Measurements from ENCODE around the gene FAT4.

Gene FAT4

DNA sequence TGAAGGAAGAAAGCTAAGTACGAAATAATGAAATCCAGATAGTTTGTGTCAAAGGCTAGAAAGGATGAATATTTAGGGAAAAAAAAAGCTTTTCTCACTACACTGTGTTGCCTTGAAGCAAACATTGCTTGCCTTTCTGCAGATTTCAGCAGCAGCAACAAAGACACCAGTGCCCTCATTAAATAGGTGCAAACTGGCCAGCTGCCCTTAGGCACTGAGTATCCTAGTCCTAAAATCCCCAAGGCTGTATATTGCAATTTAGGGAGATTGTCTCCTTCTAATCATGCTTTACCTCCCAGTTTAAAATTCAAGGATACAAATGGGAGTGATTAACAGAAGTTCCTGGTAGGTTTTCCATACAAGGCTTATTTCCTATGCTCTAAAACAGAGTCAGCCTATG is 8.6 kb upstream of the FAT4 start:
- peaks cover 2% of the 10 kb centered on the region for H3K27me3 Mint-ChIP-seq
- intact Hi-C loops (cut with micrococcal nuclease), result no loop called here
- no peak overlapping the region for H3K4me3 Mint-ChIP-seq
- no peak overlapping the region for H3K27ac Mint-ChIP-seq
- no peaks in the 10 kb centered on the region for H3K9me3 Mint-ChIP-seq
- H3K36me3 Mint-ChIP-seq (ENCODE audit: low read depth), result no peaks in the 10 kb centered on the region
- no peaks in the 10 kb centered on the region for H3K4me1 Mint-ChIP-seq (ENCODE audit: low read depth)

DNA sequence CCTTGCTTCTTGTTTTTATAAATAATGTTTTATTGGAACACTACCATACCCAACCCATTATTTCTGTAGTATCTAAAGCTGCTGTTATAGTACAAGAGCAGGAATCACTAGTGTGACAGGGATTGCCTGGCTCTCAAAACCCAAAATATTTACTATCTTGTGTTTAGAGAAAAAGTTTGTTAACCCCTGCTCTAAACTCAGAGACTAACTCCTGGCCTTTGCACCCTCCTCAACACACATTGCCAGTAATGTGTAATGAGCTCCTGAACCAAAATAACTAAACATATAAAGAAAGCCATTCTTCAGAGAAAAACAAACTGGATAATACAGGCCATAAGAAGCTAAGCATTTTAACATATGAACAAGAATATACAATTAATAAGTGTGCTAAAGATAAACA is 8.2 kb upstream of the FAT4 start:
- no peaks in the 10 kb centered on the region for H3K9me3 Mint-ChIP-seq
- no peaks in the 10 kb centered on the region for H3K36me3 Mint-ChIP-seq (ENCODE audit: low read depth)
- no peaks in the 10 kb centered on the region for H3K4me1 Mint-ChIP-seq (ENCODE audit: low read depth)
- H3K27me3 Mint-ChIP-seq, result peaks cover 5% of the 10 kb centered on the region
- H3K27ac Mint-ChIP-seq, result no peak overlapping the region
- intact Hi-C loops (cut with micrococcal nuclease), result no loop called here
- no peak overlapping the region for H3K4me3 Mint-ChIP-seq

GRCh38 chr4:125311503-125311902 is 3.3 kb upstream of the FAT4 start:
- H3K4me3 Mint-ChIP-seq, result no peak overlapping the region
- no peak overlapping the region for H3K27ac Mint-ChIP-seq
- no peaks in the 10 kb centered on the region for H3K9me3 Mint-ChIP-seq
- H3K36me3 Mint-ChIP-seq (ENCODE audit: low read depth), result peaks cover 9% of the 10 kb centered on the region
- peaks cover 37% of the 10 kb centered on the region for H3K27me3 Mint-ChIP-seq
- H3K4me1 Mint-ChIP-seq (ENCODE audit: low read depth), result peaks cover 21% of the 10 kb centered on the region
- intact Hi-C loops (cut with micrococcal nuclease), result no loop called here

DNA sequence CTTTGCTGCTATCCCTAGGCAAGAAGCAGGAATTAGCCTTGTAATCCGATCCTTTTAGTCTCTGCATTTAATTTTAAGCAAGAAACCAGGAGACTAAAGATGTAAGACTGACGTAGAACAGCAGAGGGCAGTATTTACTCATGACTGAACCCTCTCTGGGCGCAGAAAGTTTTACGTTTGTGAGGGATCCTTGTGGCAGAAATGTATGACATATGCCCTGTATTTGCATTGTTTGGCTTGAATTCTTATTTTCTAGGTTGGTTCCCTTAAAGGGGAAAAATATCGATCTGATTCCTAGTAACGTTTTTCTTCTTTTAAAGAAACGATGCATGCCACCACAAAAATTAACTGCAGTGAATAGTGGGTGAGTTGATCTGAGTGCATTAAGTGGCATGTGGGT is 1.3 kb upstream of the FAT4 start:
- intact Hi-C loops (cut with micrococcal nuclease), result no loop called here
- H3K27ac Mint-ChIP-seq, result no peak overlapping the region
- H3K4me3 Mint-ChIP-seq, result no peak overlapping the region
- peaks cover 34% of the 10 kb centered on the region for H3K4me1 Mint-ChIP-seq (ENCODE audit: low read depth)
- peaks cover 57% of the 10 kb centered on the region for H3K27me3 Mint-ChIP-seq
- H3K9me3 Mint-ChIP-seq, result no peaks in the 10 kb centered on the region
- H3K36me3 Mint-ChIP-seq (ENCODE audit: low read depth), result peaks cover 9% of the 10 kb centered on the region

DNA sequence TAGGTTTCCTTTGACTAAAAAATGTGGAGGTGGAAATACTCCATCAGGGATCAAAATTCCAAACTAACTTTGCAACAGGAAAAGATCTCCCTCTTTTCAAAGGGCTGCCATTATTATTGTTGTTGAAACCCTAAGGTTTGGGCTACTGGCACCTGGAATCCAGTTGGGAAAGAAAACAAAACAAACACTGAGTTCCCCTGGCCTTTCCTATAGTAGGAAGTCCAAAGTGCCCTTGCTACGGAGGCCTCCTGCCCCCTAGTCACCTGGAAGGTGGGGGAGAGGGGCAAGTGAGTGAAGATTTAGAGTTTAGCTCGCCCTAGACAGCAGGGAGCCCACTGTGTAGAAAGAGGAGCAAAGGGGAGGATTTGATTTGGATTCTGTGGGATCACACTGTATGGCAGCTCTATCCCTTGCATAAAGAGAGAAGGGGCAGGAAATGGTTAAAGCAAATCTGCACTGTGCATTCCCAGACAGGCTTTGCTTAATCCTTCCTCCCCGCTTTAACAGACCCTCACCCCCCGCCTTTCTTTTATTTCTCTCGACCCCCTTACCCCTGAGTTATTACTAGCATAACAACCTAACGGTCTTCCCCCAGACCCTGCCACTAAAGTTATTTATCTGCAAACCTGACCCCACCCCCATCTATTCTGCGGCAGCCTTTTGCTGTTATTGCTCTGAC is 627 bp upstream of the FAT4 start:
- Mint-ChIP-seq H3K4me1 (ENCODE audit: low read depth) (peaks cover 34% of the 10 kb centered on the region), H3K27me3 (peaks cover 63% of the 10 kb centered on the region), H3K27ac (no peak overlapping the region), H3K9me3 (no peaks in the 10 kb centered on the region), H3K36me3 (ENCODE audit: low read depth) (peaks cover 9% of the 10 kb centered on the region), H3K4me3 (peak overlapping the region; percentile 83)
- intact Hi-C loops (cut with micrococcal nuclease), result no loop called here

DNA sequence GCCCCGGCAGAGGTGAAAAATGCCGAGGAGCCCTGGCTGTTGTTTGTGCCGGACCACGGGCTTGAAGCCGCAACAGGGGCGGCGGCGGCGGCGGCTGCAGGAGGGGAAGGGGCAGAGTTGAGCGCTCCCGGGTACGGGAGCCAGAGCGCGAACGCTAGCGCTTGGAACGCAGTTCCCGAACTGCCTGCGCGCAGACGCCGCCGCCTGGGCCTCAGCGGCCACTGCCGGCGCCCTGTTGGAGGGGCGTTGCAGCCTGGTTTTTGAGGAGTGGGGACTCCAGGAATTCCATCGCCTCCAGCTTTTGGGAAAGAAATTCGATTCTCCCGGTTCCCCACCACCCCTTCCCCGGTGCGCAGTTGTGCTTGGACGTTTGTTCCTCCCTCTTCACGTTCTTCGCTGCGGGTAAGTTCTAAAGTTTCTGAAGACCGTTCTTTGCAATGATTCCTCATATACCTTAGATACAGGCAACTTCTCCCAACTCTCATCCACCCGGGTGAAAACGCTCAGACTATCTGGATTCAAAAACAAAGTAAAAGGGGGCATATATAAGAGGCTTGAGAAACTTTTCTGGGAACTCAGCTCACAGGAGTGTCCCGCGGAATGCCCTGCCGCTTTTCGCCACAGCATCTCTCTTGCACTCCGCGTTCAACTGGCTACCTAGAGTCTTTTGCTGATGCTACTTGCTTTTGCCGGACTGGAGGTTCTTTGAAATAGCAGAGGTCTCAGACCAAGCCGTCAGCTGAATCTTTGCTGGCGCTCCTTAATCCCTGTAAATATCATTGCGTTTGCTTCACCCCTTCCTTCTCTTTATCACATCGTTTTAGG is 1.0 kb downstream of the FAT4 start:
- intact Hi-C loops (cut with micrococcal nuclease), result no loop called here
- Mint-ChIP-seq H3K9me3 (no peaks in the 10 kb centered on the region), H3K4me3 (peak overlapping the region; percentile 83), H3K27ac (peak overlapping the region; percentile 37), H3K4me1 (ENCODE audit: low read depth) (peaks cover 34% of the 10 kb centered on the region), H3K27me3 (peaks cover 63% of the 10 kb centered on the region), H3K36me3 (ENCODE audit: low read depth) (peaks cover 9% of the 10 kb centered on the region)

DNA sequence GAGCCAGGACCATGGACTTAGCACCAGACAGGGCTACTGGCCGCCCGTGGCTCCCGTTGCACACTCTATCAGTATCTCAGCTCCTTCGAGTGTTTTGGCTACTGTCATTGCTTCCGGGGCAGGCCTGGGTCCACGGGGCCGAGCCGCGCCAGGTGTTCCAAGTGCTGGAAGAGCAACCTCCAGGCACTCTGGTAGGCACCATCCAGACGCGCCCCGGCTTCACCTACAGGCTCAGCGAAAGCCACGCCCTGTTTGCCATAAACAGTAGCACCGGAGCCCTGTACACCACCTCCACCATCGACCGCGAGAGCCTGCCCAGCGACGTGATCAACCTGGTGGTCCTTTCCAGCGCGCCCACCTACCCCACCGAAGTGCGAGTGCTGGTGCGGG is 1.6 kb downstream of the FAT4 start:
- Mint-ChIP-seq H3K36me3 (ENCODE audit: low read depth) (peaks cover 9% of the 10 kb centered on the region), H3K4me1 (ENCODE audit: low read depth) (peaks cover 34% of the 10 kb centered on the region), H3K9me3 (no peaks in the 10 kb centered on the region), H3K4me3 (peak overlapping the region; percentile 47), H3K27me3 (peaks cover 62% of the 10 kb centered on the region), H3K27ac (no peak overlapping the region)
- intact Hi-C loops (cut with micrococcal nuclease), result no loop called here

DNA sequence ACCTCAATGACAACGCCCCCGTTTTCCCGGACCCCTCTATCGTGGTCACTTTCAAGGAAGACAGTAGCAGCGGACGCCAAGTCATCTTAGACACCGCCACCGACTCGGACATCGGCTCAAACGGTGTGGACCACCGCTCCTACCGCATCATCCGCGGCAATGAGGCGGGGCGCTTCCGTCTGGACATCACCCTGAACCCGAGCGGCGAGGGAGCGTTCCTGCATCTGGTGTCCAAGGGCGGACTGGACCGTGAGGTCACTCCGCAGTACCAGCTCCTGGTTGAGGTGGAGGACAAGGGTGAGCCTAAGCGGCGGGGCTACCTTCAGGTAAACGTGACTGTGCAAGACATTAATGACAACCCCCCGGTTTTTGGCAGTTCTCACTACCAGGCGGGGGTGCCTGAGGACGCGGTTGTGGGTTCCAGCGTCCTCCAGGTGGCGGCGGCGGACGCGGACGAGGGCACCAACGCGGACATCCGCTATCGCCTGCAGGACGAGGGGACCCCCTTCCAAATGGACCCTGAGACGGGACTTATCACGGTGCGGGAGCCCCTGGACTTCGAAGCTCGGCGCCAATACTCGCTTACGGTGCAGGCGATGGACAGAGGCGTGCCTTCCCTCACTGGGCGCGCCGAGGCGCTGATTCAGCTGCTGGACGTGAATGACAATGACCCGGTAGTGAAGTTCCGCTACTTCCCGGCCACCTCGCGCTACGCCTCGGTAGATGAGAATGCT is 2.2 kb downstream of the FAT4 start:
- peaks cover 59% of the 10 kb centered on the region for H3K27me3 Mint-ChIP-seq
- peaks cover 34% of the 10 kb centered on the region for H3K4me1 Mint-ChIP-seq (ENCODE audit: low read depth)
- peak overlapping the region; percentile 47 for H3K4me3 Mint-ChIP-seq
- H3K9me3 Mint-ChIP-seq, result no peaks in the 10 kb centered on the region
- intact Hi-C loops (cut with micrococcal nuclease), result no loop called here
- peaks cover 9% of the 10 kb centered on the region for H3K36me3 Mint-ChIP-seq (ENCODE audit: low read depth)
- H3K27ac Mint-ChIP-seq, result no peak overlapping the region

GRCh38 chr4:125317525-125317877 is 2.7 kb downstream of the FAT4 start:
- Mint-ChIP-seq H3K9me3 (no peaks in the 10 kb centered on the region), H3K36me3 (ENCODE audit: low read depth) (peaks cover 9% of the 10 kb centered on the region), H3K4me3 (peak overlapping the region; percentile 47), H3K27ac (no peak overlapping the region), H3K4me1 (ENCODE audit: low read depth) (peaks cover 34% of the 10 kb centered on the region), H3K27me3 (peaks cover 57% of the 10 kb centered on the region)
- intact Hi-C loops (cut with micrococcal nuclease), result no loop called here

DNA sequence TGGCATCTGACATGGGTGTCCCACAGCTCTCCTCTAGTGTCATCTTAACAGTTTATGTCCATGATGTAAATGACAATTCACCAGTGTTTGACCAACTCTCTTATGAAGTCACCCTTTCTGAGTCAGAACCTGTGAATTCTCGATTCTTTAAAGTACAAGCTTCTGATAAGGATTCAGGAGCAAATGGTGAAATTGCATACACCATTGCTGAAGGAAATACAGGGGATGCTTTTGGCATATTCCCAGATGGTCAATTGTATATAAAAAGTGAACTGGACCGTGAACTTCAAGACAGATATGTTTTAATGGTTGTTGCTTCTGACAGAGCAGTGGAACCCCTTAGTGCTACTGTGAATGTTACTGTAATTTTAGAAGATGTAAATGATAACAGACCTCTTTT is 4.6 kb downstream of the FAT4 start:
- intact Hi-C loops (cut with micrococcal nuclease), result no loop called here
- no peak overlapping the region for H3K4me3 Mint-ChIP-seq
- peaks cover 9% of the 10 kb centered on the region for H3K36me3 Mint-ChIP-seq (ENCODE audit: low read depth)
- no peaks in the 10 kb centered on the region for H3K9me3 Mint-ChIP-seq
- H3K27me3 Mint-ChIP-seq, result peaks cover 49% of the 10 kb centered on the region
- H3K27ac Mint-ChIP-seq, result no peak overlapping the region
- H3K4me1 Mint-ChIP-seq (ENCODE audit: low read depth), result peaks cover 33% of the 10 kb centered on the region

- no peaks in the 10 kb centered on the region for H3K9me3 Mint-ChIP-seq
- no peaks in the 10 kb centered on the region for H3K36me3 Mint-ChIP-seq (ENCODE audit: low read depth)
- no peak overlapping the region for H3K4me3 Mint-ChIP-seq
- no peak overlapping the region for H3K27ac Mint-ChIP-seq
- H3K27me3 Mint-ChIP-seq, result peaks cover 24% of the 10 kb centered on the region
- peaks cover 9% of the 10 kb centered on the region for H3K4me1 Mint-ChIP-seq (ENCODE audit: low read depth)
- intact Hi-C loops (cut with micrococcal nuclease), result no loop called here
Measured at GRCh38 chr4:125321709-125322365, 7.1 kb downstream of the FAT4 start.

- Mint-ChIP-seq H3K4me1 (ENCODE audit: low read depth) (peaks cover 4% of the 10 kb centered on the region), H3K9me3 (no peaks in the 10 kb centered on the region), H3K27me3 (peaks cover 19% of the 10 kb centered on the region), H3K27ac (no peak overlapping the region), H3K36me3 (ENCODE audit: low read depth) (no peaks in the 10 kb centered on the region), H3K4me3 (no peak overlapping the region)
- intact Hi-C loops (cut with micrococcal nuclease), result no loop called here
Measured at GRCh38 chr4:125322366-125322730, 7.6 kb downstream of the FAT4 start.

DNA sequence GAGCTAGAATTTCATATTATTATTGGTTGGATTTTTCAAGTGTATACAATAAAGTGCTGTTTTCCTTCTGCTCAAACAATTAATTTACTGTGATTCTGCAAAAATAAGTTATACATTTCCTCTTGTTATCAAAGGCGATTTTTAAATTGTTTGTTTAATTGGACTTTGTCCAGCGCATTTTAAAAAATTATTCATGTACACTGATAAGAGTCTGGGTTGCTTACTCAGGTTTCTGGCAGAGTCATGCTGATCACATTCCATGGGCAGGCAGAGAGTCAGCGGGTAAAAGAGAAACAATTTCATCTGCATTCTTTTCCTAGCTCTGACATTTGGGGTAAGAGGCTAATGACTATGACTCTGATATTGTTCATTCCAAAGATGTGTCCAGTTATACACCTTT is 8.9 kb downstream of the FAT4 start:
- H3K27ac Mint-ChIP-seq, result no peak overlapping the region
- intact Hi-C loops (cut with micrococcal nuclease), result no loop called here

DNA sequence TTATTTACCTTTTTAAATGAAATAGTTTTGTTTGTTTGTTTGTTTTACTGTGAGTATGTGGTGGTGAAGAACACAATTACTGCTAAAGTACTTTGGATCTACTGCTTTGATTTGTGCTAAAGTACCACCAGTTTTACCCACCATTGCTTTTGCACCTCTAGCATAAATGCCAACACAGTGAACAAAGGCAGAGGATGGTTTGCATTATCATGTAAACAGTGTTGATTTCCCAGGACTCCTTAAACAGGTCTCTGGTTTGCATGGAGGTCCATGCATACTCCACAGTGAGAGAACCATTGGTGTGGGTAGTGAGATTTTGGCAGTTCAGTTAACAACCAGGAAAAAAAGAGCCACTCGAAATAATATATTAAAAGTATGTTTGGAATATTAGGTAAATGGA is 11.0 kb downstream of the FAT4 start:
- Mint-ChIP-seq H3K9me3 (no peaks in the 10 kb centered on the region), H3K27ac (no peak overlapping the region), H3K4me3 (no peak overlapping the region), H3K27me3 (no peaks in the 10 kb centered on the region), H3K36me3 (ENCODE audit: low read depth) (no peaks in the 10 kb centered on the region), H3K4me1 (ENCODE audit: low read depth) (no peaks in the 10 kb centered on the region)
- intact Hi-C loops (cut with micrococcal nuclease), result no loop called here

More for the DNA sequence above, 8.9 kb downstream of the FAT4 start:
- Mint-ChIP-seq H3K36me3 (ENCODE audit: low read depth) (no peaks in the 10 kb centered on the region), H3K27me3 (peaks cover 6% of the 10 kb centered on the region), H3K9me3 (no peaks in the 10 kb centered on the region), H3K4me1 (ENCODE audit: low read depth) (no peaks in the 10 kb centered on the region), H3K4me3 (no peak overlapping the region)

All from dendritic cell treated with granulocyte-macrophage colony-stimulating factor and Interleukin-4, amounts not matched to agents 40 ng/mL and 50 ng/mL, for 4 days (primary cell).